IPS-18a (cell line): ENCODE measurements around the gene FRMD3.

Experiments
- H3K27ac ChIP-seq: one replicate; pipeline ENCODE4 v1.5.1; 2013; ENCODE audit warnings: low read length
- H3K27me3 ChIP-seq: one replicate; pipeline ENCODE4 v1.6.1; 2013; ENCODE audit warnings: mild to moderate bottlenecking, low read length; ENCODE audit not compliant: control insufficient read depth, insufficient read depth
- H3K36me3 ChIP-seq: one replicate; pipeline ENCODE4 v1.6.1; 2013; ENCODE audit warnings: low read depth, low read length; ENCODE audit not compliant: control insufficient read depth
- H3K4me1 ChIP-seq: one replicate; pipeline ENCODE4 v1.6.1; 2013; ENCODE audit warnings: low read depth, low read length; ENCODE audit not compliant: control insufficient read depth
- H3K4me3 ChIP-seq: one replicate; pipeline ENCODE4 v1.5.1; 2013; ENCODE audit warnings: low read length
- H3K9ac ChIP-seq: one replicate; pipeline ENCODE4 v1.6.1; 2013; ENCODE audit warnings: mild to moderate bottlenecking, low read length, moderate library complexity
- H3K9me3 ChIP-seq: one replicate; pipeline ENCODE4 v1.6.1; 2013; ENCODE audit warnings: low read depth, low read length; ENCODE audit not compliant: control insufficient read depth

The FRMD3 gene

DNA sequence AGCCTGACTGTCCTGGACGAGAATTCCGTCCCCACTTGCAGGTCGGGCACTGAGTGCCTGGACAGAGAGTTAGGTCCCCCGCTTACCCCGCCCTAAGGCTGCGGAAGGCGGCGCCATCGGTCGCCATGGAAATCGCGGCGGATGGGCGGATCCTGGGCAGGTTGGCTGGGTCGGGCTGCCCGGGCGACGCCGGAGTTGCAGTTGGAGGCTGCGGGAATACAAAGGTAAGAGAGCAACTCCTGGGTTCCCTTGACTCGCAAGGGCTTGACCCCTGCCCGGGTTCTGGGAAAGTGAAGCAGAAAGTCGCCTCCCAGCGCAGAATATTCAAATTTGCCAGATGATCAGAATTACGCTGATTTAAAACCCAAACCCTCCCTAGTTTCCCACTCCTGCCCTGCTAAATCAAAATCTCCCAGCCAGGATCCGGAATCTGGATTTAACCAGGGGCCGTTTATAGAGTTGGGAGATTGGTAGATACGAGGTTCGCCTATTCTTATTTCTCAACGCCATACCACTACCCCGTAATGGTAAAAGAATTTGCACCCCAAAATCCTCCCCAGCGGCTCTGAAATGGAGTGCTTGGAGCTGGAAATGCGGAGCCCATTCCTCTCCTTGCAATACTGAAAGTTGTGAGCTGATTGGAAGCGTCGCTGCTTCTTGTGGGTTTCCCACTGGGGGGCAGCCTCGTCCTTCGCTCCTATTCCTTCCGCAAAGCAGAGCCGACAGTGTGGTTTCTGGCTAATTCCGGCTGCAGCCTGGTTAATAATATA lies 318.9 kb downstream of the FRMD3 start:
- Histone ChIP-seq H3K4me1 (peaks cover 4% of the 10 kb centered on the region), H3K27ac (no peak overlapping the region), H3K36me3 (no peaks in the 10 kb centered on the region), H3K27me3 (no peaks in the 10 kb centered on the region), H3K9me3 (no peaks in the 10 kb centered on the region), H3K4me3 (peak overlapping the region; percentile 91), H3K9ac (peak overlapping the region; percentile 69)

DNA sequence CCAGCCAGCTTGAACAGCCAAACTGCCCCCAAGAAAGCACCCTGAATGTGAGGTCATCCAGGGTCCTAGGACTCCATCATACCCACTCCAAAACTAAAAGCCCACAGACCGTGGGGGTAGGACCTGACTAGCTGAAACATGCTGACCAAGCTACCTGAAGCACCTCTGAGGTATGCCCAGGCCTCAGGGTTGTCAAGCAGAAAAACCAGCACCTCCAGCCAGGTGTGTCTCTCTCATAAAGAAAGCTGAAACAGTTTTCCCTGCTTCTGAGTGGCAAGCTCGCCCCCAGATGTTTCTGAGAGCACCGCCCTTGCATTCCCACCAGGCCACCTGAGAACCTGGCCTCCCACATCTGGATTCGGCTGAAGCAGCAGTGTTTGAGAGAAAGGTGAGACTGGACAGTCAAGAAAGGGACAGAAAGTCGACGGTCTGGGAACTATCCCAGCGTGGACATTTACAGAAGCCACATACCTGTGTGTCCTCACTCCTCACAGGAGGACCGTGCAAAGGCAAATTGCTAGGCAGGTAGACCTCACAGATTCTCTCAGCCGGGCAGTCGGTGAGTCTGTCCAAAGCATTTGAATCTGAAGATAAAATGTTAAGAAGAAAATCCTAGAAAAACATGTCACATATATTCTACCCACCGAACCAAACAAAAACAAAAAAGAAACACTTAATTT lies 319.6 kb downstream of the FRMD3 start:
- Histone ChIP-seq H3K27ac (no peak overlapping the region), H3K9ac (no peak overlapping the region), H3K4me3 (no peak overlapping the region), H3K27me3 (no peaks in the 10 kb centered on the region), H3K9me3 (no peaks in the 10 kb centered on the region), H3K4me1 (peaks cover 4% of the 10 kb centered on the region), H3K36me3 (no peaks in the 10 kb centered on the region)

DNA sequence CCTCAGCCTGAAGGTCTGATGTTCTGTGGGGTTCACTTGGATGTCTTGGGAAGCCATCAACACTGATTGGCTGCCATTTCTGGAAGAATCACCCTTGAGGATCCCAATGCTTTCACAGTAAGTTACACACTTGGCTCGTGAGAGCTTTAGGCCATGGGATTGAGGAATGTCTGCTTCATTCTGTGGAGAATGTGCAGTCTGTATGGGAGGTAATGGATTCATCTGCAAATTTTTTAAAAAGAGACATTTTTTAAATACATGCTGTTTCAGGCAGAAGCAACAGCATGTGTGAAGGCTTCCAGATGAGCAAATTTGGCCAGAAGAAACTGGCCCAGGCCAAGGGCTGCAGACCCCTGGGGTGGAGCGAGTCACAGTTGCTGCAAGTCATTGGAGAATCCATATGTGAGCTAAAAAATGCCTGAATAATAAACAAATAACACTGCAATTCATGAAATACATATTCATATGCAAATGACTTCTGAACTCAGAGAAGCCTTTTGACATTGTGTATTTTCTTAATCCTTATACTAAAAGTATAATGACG lies 328.9 kb downstream of the FRMD3 start:
- no peak overlapping the region for H3K9ac ChIP-seq
- no peaks in the 10 kb centered on the region for H3K9me3 ChIP-seq
- no peaks in the 10 kb centered on the region for H3K27me3 ChIP-seq
- H3K27ac ChIP-seq, result no peak overlapping the region
- no peaks in the 10 kb centered on the region for H3K4me1 ChIP-seq
- H3K36me3 ChIP-seq, result no peaks in the 10 kb centered on the region
- H3K4me3 ChIP-seq, result no peak overlapping the region

DNA sequence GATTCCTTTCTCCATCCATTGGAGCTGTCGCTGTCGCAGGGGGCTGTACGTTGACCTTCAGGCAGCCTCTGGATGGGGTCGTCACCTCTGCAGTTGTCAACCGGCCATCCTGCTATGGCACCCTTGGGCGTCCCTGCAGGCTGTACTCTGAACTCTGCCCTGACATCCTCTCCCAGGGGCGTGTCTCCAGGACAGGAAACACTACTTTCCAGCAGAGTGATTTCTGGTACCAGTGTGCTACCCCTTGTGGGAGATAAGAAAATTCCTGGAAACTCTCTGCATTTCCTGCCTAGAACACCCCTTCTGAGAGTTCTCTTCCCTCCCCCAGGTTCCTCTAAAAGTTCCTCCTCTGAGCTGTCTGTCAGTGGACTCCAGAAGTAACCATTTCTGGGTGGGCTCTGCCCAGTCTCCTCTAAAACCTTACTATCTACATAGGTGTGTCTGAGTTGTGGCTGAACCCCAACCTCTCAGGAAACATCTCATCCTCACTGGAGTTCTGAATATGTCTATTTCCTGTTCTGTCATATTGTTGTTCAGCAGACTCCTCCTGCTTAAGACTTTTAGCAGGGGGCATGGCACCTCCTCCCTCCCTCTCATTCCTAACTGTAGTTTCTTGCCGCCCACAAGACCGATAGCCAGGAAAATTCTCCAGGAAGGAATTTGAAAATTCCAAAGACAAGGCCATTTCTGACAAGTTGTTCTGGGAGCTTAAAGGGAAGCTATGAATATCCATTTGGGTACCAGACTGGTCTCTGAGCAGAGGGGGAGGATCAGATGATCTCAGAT lies 329.9 kb downstream of the FRMD3 start:
- Histone ChIP-seq H3K9ac (no peak overlapping the region), H3K4me1 (no peaks in the 10 kb centered on the region), H3K27me3 (no peaks in the 10 kb centered on the region), H3K4me3 (no peak overlapping the region), H3K36me3 (no peaks in the 10 kb centered on the region), H3K9me3 (no peaks in the 10 kb centered on the region), H3K27ac (no peak overlapping the region)

DNA sequence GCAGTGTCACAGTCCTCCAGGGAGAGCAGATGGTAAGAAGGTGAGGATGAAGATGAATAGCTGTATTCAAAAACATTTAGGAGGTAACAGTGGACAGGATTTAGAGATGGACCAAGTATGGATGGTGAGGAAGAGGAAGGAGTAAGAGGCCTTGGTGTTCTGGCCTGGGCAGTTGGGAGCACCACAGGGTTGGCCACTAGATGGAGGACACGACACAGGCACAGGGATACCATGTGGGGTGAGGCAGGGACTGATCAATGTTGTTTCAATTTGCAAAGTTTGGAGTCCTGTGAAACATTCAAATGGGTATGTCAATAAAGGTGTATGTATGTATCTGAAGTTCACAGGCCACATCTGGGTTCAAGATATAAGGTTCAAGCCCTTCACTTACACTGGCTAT lies 334.2 kb downstream of the FRMD3 start:
- H3K27me3 ChIP-seq, result no peaks in the 10 kb centered on the region
- H3K36me3 ChIP-seq, result no peaks in the 10 kb centered on the region
- no peak overlapping the region for H3K9ac ChIP-seq
- peaks cover 4% of the 10 kb centered on the region for H3K4me1 ChIP-seq
- H3K27ac ChIP-seq, result no peak overlapping the region
- H3K4me3 ChIP-seq, result no peak overlapping the region
- no peaks in the 10 kb centered on the region for H3K9me3 ChIP-seq

DNA sequence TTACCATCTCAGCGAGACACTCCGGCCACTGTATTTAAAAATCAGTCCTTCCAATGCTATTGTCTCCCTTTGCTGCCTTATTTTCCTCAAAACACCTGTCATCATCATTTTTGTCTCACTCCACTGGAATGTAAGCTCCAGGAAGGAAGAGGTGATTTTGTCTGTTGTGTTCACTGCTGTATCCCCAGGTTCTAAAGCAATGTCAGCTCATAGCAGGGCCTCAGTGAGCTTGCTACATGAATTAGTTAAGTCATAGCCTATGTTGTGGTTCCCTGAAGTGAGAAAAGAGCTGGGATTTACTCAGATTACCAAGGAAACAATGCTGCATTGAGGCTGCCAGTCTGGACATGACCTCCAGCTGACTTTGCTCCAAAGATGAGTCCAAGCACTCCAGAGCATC lies 337.7 kb downstream of the FRMD3 start:
- no peaks in the 10 kb centered on the region for H3K36me3 ChIP-seq
- no peak overlapping the region for H3K4me3 ChIP-seq
- H3K9ac ChIP-seq, result no peak overlapping the region
- H3K9me3 ChIP-seq, result no peaks in the 10 kb centered on the region
- no peaks in the 10 kb centered on the region for H3K27me3 ChIP-seq
- peaks cover 19% of the 10 kb centered on the region for H3K4me1 ChIP-seq
- no peak overlapping the region for H3K27ac ChIP-seq

DNA sequence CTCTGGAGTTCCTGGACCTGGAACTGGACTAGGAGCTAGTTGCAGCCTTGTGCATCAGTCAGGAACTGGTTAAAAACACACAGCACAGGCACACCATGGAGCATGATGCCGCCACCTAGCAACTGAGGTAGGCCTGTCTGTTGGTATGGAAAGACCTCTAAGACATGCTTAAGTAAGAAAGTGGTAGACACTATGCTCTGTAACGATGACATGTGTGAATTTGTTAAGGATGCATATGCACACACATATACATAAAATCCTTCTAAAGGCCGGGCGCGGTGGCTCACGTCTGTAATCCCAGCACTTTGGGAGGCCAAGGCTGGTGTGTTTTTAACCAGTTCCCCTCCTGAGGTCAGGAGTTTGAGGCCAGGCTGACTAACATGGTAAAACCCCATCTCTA lies 338.4 kb downstream of the FRMD3 start:
- Histone ChIP-seq H3K4me1 (peaks cover 19% of the 10 kb centered on the region), H3K36me3 (no peaks in the 10 kb centered on the region), H3K9me3 (no peaks in the 10 kb centered on the region), H3K27ac (no peak overlapping the region), H3K9ac (no peak overlapping the region), H3K4me3 (no peak overlapping the region), H3K27me3 (no peaks in the 10 kb centered on the region)

DNA sequence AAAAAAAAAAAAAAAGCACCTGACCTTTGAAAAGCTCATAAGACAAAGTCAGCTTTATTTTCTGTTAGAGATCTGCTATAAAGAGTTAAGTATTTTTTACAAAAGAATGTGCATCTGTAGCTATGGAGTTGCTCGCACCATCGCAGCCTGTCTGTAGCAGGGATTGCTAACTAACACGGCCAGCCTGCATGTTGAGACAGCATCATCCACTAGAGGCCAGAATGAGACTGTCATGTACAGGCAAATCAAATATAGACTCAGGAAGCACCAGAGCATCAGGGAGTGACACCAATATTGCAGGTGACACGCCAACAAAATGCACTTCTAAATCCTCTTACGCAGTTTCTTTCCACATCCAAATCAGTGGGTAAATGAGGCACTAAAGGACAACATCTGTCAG lies 339.0 kb downstream of the FRMD3 start:
- H3K27me3 ChIP-seq, result no peaks in the 10 kb centered on the region
- no peaks in the 10 kb centered on the region for H3K36me3 ChIP-seq
- no peak overlapping the region for H3K9ac ChIP-seq
- H3K9me3 ChIP-seq, result no peaks in the 10 kb centered on the region
- H3K4me3 ChIP-seq, result no peak overlapping the region
- H3K27ac ChIP-seq, result no peak overlapping the region
- peaks cover 19% of the 10 kb centered on the region for H3K4me1 ChIP-seq

DNA sequence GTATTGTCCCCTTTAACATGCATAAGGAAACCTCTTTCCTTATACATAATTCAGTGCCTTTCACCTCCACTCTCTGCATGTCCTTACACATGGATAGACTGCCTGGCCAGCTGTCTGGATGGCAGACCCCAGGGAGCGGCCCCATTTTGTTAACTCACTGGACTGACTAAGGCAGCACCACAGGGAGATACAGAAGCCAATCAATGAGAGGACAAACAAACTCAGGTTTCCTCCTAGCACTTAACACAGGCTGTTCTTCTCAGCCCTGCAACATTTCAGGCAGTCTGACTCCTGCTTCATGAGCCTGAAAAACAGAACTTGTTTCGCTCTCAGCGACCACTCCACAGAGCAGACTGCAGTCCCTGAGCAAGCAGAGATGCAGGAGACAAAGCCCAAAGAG lies 339.8 kb downstream of the FRMD3 start:
- Histone ChIP-seq H3K36me3 (no peaks in the 10 kb centered on the region), H3K4me1 (peaks cover 19% of the 10 kb centered on the region), H3K9ac (no peak overlapping the region), H3K9me3 (no peaks in the 10 kb centered on the region), H3K27ac (no peak overlapping the region), H3K4me3 (peak overlapping the region; percentile 12), H3K27me3 (no peaks in the 10 kb centered on the region)

DNA sequence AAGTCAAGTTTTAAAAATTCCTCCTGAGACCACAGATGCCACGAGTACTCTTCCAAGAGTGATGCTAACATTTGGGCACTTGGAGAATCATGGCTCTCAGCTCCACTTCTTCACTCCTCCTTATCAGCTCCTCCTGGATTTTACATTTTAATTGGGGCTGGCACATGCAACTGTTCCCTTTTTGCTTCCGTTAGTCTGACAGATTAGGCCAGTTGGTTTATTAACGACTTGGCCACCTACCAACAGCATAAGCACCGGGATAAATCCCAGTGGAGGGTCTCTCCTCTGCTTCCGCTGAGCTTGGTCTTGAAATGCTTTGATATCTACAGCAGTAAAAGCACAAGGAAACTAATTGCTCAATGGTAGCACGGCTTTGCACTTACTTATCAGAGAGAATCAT lies 340.6 kb downstream of the FRMD3 start:
- Histone ChIP-seq H3K9ac (no peak overlapping the region), H3K27ac (no peak overlapping the region), H3K36me3 (no peaks in the 10 kb centered on the region), H3K9me3 (no peaks in the 10 kb centered on the region), H3K4me1 (peaks cover 19% of the 10 kb centered on the region), H3K27me3 (no peaks in the 10 kb centered on the region), H3K4me3 (peak overlapping the region; percentile 12)

DNA sequence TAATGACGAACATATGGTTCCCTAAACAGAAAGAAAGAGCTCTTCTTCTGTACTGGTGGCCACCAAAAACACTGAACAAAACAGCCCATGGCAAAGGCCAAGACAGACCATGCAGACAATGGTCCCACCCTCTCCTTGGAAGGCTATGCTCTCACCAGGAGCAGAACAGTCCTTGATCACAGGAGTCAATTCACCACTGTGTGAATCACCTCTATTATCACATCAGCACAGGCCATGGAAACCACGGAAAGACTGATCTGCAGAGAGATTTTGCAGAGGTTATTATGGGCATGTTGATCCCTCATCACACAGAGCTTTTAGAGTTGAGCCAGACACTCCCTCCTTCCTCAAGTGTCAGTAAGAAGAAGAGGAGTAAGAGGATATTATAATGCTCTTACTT lies 341.3 kb downstream of the FRMD3 start:
- H3K27ac ChIP-seq, result no peak overlapping the region
- peaks cover 19% of the 10 kb centered on the region for H3K4me1 ChIP-seq
- no peaks in the 10 kb centered on the region for H3K36me3 ChIP-seq
- H3K4me3 ChIP-seq, result no peak overlapping the region
- H3K9ac ChIP-seq, result no peak overlapping the region
- H3K9me3 ChIP-seq, result no peaks in the 10 kb centered on the region
- no peaks in the 10 kb centered on the region for H3K27me3 ChIP-seq
